ENCODE data around the gene MADD.

DNA sequence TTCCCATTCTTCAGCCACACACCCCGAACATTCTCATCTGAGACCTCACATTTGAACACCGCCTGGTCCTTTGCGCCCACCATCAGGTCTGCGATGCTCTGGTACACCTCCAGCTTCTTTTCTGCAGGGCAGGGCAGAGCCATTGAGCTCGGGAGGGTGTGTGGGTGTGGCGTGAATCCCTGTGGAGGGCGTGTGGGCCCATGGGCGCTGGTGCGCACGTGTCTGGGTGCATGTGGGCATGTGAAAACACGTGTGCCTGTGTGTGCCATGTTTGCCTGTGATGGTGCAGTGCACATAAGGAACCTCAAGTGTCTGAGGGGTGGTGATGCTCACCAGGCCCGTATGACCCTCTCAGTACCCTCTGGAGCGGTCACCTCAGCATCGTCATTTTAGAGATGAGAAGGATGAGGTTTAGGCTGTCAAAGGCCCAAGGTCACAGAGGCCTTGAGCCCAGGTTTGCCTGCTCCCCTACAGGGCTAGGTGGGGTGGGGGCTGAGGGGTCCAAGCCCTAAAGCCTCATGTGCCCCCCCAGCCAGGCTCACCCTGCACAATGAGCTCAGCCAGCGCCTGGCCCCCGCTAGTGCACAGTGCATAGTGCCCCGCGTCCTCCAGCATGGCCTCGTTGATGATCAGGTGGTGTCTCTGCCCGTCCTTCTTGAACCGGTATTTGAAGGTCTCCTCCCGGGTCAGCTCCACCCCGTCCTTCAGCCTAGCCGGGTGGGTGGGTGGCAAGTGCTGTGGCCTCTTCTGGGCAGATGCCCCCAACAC lies 72.3 kb downstream of the MADD start:
- TF ChIP-seq REST (IDR thresholded peaks at IDR 0.05; ENCODE audit: insufficient read depth in 1 of 2, low read depth in 2 of 2, low read length in 2 of 2): no peak
- TF ChIP-seq POLR2AphosphoS5 (IDR thresholded peaks at IDR 0.05; ENCODE audit: low read depth, low read length): no peak
- no peak for TF ChIP-seq TAF1 (IDR thresholded peaks at IDR 0.05; ENCODE audit: borderline replicate concordance, insufficient read depth, low read length)
- TF ChIP-seq SIN3A (IDR thresholded peaks at IDR 0.05; ENCODE audit: borderline replicate concordance, insufficient read depth, low read length): no peak
- no peak for TF ChIP-seq FOXP2 (optimal IDR thresholded peaks at IDR 0.05; ENCODE audit: borderline replicate concordance, extremely low read depth, extremely low read length, insufficient read depth)
